GM12878 (cell line): ENCODE results near the gene KMO. TPM values are rescaled to one million over a fixed set of nuclear protein-coding genes. Genes with fewer than 3 reads are reported as not detected.

Source experiments
- ASH2L ChIP-seq: fragments of 300-600, 200-600 bp; sonication (generic); IDR thresholded peaks from 2 replicates; pipeline ENCODE4 v1.6.1; 2017; ENCODE audit warnings: low read depth, mild to moderate bottlenecking, borderline replicate concordance
- MYB ChIP-seq: fragments of 150-350 bp; IDR thresholded peaks from 2 replicates; pipeline ENCODE4 v1.6.1; 2014; ENCODE audit warnings: mild to moderate bottlenecking, low read depth, low read length, borderline replicate concordance
- MYC ChIP-seq: IDR thresholded peaks from 2 replicates; pipeline ENCODE4 v1.6.1; 2011; ENCODE audit warnings: mild to moderate bottlenecking, low read length, moderate library complexity, inconsistent platforms; ENCODE audit not compliant: insufficient read depth, insufficient replicate concordance, insufficient read length, severe bottlenecking
- NFYA ChIP-seq: IDR thresholded peaks from 2 replicates; pipeline ENCODE4 v1.6.1; 2011; ENCODE audit warnings: low read depth, mild to moderate bottlenecking, low read length, improper control_type of control experiment, borderline replicate concordance
- polyA plus RNA-seq, 11 experiments: library from polyadenylated mRNA; depleted of rRNA in 4 of 11; unstranded in 6 of 11; stranded (reverse) in 5 of 11; fragments of >200 nt; fragmentation: Nextera tagmentation in 4 of 11; fragmentation: Illumina TruSeq in 1 of 11; extraction: Ambion mirVana in 4 of 11; extraction: Trizol in 1 of 11; gene quantifications; 1 replicate in 1 of 11; 2 replicates in 10 of 11; pipeline versions ENCODE4 v1.2.1 to v1.2.3, GENCODE V29; 2011 to 2016; ENCODE audit warnings: inconsistent platforms in 2 of 11, missing spikeins in 2 of 11, low read depth in 1 of 11
- total RNA-seq, 4 experiments: library from RNA; depleted of rRNA in 3 of 4; stranded (reverse); fragments of >200 nt in 3 of 4; fragmentation: Illumina TruSeq in 1 of 4; extraction: Trizol in 1 of 4; gene quantifications; 2 replicates each; pipeline versions ENCODE4 v1.2.1 to v1.2.3, GENCODE V29; 2013 to 2021
- TF ChIP-seq, protein P1 (sequence below): fragments of 450-650 bp; IDR thresholded peaks from 2 replicates; pipeline ENCODE4 v1.6.1; 2017; ENCODE audit warnings: low read depth, mild to moderate bottlenecking, moderate library complexity
- TF ChIP-seq, protein P2 (sequence below): fragments of 450-650 bp; IDR thresholded peaks from 2 replicates; pipeline ENCODE4 v1.6.1; 2017; ENCODE audit warnings: mild to moderate bottlenecking, low read depth, inconsistent platforms; ENCODE audit not compliant: poor library complexity, severe bottlenecking
- TF ChIP-seq, protein P3 (sequence below): fragments of 450-650 bp; formaldehyde crosslinking; IDR thresholded peaks from 2 replicates; pipeline ENCODE4 v1.4.0; 2020; ENCODE audit warnings: mild to moderate bottlenecking, moderate library complexity
- TF ChIP-seq, protein P4 (sequence below): fragments of 450-650 bp; IDR thresholded peaks from 2 replicates; pipeline ENCODE4 v1.6.1; 2017; ENCODE audit warnings: antibody characterized with exemption, mild to moderate bottlenecking, moderate library complexity
- TF ChIP-seq, protein P5 (sequence below): fragments of 450-650 bp; IDR thresholded peaks from 2 replicates; pipeline ENCODE4 v1.6.1; 2016; ENCODE audit warnings: mild to moderate bottlenecking, moderate library complexity, borderline replicate concordance

Gene KMO
- total and polyA plus RNA-seq, 10 of the 15 experiments (the other 5 are each of a cell fraction or from before 2014, with no cell fraction given), result 0.68 to 5.9 (median 1.5) TPM

DNA sequence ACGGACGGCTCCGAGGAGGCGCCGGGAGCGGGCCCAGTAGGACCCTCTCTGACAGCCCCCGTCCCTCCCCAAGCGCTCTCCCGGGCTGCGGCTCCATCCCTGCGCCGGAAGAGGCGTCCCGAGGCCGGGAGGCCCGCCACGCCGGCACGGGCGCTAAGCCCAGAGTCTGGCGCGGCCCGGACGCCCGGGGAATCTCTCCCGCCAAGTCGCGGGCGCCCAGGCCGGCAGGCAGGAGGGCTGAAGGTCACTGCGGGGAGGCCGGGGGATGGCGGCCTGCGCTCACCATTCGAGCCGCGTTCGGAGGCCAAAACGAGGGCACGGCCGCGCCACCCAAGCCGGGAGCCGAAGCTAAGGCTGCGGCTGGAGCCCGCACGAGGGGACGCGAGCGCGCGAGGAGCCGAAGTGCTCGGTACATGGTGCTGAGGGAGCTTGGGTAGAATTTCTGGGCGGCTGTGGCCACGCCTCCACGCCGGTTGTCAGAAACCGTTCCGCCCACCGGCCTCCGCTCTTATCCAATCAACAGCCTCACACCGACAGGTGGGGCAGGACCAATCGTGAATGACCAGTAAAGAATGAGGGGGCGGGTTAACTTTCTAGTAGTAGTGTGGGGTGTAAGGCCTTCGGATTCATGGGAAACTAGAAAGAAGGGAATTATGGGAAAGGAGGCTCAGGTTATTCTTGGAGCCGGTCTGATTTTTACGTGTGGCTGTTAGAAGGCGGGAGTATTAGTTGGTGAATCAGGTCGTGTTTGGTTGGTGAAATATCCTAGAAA, 12.7 kb upstream of the KMO start, which contains the start of gene FH (continued):
- TF ChIP-seq, protein P1, sequence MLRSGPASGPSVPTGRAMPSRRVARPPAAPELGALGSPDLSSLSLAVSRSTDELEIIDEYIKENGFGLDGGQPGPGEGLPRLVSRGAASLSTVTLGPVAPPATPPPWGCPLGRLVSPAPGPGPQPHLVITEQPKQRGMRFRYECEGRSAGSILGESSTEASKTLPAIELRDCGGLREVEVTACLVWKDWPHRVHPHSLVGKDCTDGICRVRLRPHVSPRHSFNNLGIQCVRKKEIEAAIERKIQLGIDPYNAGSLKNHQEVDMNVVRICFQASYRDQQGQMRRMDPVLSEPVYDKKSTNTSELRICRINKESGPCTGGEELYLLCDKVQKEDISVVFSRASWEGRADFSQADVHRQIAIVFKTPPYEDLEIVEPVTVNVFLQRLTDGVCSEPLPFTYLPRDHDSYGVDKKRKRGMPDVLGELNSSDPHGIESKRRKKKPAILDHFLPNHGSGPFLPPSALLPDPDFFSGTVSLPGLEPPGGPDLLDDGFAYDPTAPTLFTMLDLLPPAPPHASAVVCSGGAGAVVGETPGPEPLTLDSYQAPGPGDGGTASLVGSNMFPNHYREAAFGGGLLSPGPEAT, result peak; percentile 47; the same call in 1 of the 2 replicates
- TF ChIP-seq ASH2L (no peak; the same call in 1 of the 2 replicates), MYB (no peak), NFYA (no peak), MYC (peak; percentile 54)
- TF ChIP-seq, protein P2, sequence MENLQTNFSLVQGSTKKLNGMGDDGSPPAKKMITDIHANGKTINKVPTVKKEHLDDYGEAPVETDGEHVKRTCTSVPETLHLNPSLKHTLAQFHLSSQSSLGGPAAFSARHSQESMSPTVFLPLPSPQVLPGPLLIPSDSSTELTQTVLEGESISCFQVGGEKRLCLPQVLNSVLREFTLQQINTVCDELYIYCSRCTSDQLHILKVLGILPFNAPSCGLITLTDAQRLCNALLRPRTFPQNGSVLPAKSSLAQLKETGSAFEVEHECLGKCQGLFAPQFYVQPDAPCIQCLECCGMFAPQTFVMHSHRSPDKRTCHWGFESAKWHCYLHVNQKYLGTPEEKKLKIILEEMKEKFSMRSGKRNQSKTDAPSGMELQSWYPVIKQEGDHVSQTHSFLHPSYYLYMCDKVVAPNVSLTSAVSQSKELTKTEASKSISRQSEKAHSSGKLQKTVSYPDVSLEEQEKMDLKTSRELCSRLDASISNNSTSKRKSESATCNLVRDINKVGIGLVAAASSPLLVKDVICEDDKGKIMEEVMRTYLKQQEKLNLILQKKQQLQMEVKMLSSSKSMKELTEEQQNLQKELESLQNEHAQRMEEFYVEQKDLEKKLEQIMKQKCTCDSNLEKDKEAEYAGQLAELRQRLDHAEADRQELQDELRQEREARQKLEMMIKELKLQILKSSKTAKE, result no peak
- TF ChIP-seq, protein P3, sequence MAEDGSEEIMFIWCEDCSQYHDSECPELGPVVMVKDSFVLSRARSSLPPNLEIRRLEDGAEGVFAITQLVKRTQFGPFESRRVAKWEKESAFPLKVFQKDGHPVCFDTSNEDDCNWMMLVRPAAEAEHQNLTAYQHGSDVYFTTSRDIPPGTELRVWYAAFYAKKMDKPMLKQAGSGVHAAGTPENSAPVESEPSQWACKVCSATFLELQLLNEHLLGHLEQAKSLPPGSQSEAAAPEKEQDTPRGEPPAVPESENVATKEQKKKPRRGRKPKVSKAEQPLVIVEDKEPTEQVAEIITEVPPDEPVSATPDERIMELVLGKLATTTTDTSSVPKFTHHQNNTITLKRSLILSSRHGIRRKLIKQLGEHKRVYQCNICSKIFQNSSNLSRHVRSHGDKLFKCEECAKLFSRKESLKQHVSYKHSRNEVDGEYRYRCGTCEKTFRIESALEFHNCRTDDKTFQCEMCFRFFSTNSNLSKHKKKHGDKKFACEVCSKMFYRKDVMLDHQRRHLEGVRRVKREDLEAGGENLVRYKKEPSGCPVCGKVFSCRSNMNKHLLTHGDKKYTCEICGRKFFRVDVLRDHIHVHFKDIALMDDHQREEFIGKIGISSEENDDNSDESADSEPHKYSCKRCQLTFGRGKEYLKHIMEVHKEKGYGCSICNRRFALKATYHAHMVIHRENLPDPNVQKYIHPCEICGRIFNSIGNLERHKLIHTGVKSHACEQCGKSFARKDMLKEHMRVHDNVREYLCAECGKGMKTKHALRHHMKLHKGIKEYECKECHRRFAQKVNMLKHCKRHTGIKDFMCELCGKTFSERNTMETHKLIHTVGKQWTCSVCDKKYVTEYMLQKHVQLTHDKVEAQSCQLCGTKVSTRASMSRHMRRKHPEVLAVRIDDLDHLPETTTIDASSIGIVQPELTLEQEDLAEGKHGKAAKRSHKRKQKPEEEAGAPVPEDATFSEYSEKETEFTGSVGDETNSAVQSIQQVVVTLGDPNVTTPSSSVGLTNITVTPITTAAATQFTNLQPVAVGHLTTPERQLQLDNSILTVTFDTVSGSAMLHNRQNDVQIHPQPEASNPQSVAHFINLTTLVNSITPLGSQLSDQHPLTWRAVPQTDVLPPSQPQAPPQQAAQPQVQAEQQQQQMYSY, result no peak
- TF ChIP-seq, protein P4, sequence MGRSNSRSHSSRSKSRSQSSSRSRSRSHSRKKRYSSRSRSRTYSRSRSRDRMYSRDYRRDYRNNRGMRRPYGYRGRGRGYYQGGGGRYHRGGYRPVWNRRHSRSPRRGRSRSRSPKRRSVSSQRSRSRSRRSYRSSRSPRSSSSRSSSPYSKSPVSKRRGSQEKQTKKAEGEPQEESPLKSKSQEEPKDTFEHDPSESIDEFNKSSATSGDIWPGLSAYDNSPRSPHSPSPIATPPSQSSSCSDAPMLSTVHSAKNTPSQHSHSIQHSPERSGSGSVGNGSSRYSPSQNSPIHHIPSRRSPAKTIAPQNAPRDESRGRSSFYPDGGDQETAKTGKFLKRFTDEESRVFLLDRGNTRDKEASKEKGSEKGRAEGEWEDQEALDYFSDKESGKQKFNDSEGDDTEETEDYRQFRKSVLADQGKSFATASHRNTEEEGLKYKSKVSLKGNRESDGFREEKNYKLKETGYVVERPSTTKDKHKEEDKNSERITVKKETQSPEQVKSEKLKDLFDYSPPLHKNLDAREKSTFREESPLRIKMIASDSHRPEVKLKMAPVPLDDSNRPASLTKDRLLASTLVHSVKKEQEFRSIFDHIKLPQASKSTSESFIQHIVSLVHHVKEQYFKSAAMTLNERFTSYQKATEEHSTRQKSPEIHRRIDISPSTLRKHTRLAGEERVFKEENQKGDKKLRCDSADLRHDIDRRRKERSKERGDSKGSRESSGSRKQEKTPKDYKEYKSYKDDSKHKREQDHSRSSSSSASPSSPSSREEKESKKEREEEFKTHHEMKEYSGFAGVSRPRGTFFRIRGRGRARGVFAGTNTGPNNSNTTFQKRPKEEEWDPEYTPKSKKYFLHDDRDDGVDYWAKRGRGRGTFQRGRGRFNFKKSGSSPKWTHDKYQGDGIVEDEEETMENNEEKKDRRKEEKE, result no peak
- TF ChIP-seq, protein P5, sequence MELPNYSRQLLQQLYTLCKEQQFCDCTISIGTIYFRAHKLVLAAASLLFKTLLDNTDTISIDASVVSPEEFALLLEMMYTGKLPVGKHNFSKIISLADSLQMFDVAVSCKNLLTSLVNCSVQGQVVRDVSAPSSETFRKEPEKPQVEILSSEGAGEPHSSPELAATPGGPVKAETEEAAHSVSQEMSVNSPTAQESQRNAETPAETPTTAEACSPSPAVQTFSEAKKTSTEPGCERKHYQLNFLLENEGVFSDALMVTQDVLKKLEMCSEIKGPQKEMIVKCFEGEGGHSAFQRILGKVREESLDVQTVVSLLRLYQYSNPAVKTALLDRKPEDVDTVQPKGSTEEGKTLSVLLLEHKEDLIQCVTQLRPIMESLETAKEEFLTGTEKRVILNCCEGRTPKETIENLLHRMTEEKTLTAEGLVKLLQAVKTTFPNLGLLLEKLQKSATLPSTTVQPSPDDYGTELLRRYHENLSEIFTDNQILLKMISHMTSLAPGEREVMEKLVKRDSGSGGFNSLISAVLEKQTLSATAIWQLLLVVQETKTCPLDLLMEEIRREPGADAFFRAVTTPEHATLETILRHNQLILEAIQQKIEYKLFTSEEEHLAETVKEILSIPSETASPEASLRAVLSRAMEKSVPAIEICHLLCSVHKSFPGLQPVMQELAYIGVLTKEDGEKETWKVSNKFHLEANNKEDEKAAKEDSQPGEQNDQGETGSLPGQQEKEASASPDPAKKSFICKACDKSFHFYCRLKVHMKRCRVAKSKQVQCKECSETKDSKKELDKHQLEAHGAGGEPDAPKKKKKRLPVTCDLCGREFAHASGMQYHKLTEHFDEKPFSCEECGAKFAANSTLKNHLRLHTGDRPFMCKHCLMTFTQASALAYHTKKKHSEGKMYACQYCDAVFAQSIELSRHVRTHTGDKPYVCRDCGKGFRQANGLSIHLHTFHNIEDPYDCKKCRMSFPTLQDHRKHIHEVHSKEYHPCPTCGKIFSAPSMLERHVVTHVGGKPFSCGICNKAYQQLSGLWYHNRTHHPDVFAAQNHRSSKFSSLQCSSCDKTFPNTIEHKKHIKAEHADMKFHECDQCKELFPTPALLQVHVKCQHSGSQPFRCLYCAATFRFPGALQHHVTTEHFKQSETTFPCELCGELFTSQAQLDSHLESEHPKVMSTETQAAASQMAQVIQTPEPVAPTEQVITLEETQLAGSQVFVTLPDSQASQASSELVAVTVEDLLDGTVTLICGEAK, result no peak
